GM21723 (cell line): ENCODE data around the gene SFMBT1.

Source experiments
- ATAC-seq: cut with Tn5 transposase; IDR thresholded peaks from one replicate; pipeline ENCODE4 v1.9.1; 2021; ENCODE audit warnings: mild to moderate bottlenecking, moderate library complexity; ENCODE audit not compliant: unreplicated experiment

Gene SFMBT1

DNA sequence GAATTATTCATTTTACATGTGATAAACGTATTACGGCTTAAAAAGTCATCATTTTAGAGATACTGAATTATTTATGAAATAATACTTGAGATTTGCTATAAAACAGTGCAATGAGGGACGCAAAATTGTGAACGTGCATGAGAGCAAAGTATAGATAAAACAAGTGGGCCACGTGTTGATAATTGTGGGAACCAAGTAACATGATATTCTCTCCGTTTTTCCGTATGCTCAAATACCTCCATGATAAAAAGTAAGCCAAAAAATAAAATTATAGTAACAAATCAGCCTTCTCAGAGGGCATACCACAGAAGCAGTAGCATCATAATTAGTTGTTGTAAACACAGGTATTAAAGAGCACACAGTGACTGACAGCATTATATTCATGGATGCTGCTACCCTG, 42.6 kb downstream of the SFMBT1 start:
- ATAC-seq, result no peak

DNA sequence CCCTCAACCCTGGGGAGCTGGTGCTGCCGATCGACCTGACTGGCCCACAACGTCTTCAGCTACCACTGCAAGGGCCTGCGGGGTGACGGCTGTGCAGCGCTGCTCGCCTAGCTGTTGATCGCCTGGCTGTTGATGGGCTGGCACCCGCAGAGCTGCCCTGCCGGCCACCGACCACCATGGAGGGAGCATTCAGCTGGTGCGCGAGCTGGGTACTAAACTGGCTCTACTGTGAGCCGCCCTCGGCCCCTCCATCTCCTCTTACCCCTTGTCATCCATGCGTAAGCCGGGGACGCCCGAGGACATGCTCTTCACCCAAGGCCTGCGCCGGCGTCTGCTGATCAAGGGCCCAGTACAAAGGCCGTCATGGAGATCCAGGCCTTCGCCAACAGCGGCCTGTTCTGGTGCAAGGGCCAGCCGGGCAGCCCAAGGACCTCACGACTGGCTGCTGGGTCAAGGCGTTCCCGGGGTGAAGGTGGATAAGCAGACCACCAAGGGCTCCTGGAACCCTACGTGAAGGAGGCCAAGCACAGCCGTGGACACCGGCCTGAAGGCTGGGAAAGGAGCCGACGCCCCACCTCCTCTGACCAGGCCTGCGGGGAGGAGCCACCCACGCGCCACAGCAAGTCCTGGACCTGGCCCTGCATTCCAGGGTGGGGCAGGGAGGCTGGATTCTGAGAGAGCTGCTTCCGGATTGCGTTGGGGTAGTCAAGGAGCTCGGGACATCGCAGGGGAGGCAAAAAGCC, 46.9 kb downstream of the SFMBT1 start:
- no peak for ATAC-seq

DNA sequence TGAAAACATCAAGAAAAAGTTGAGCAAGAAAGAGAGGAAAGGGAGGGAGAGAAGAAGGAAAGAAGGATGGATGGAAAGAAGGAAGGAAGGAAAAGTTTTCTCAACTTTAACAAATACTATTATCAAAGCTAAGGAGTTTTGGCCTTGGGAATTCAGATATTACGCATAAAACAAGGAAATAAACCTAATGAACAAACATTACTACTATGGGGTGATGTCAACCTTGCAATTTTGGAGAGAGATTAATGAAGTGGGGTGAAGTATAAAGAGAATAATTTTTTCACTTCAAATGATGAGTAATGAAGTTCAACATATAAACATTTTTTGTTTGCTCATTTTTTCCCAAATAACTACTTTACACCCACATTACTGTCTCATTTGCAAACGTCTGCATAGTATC, 55.2 kb downstream of the SFMBT1 start:
- ATAC-seq, result no peak

DNA sequence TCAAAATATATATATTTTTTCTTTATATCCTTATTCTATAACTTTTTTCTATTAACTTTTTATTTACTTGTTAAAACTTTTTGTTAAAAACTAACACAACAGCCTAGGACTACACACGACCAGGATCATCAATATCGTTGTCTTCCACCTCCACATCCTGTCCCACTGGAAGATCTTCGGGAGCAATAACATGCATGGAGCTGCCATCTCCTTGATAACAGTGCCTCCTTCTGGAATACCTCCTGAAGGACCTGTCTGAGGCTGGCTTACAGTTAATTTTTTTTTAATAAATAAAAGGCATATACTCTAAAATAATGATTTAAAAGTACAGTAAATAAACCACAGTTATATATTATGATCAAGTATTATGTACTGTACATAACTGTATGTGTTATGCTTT, 58.9 kb downstream of the SFMBT1 start:
- ATAC-seq, result no peak

DNA sequence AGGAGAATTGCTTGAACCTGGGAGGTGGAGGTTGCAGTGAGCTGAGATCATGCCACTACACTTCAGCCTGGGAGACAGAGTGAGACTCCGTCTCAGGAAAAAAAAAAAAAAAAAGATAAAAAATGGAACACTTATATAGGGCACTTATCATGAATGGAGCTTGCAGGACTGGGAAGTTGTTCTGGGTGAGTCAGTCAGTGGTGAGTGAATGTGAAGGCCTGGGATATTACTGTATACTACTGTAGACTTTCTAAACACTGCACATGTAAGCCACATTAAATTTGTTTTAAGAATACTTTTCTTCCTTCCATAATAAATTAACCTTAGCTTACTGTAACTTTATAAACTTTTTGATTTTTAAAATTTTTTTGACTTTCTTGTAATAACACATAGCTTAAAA, 59.8 kb downstream of the SFMBT1 start:
- ATAC-seq, result no peak

DNA sequence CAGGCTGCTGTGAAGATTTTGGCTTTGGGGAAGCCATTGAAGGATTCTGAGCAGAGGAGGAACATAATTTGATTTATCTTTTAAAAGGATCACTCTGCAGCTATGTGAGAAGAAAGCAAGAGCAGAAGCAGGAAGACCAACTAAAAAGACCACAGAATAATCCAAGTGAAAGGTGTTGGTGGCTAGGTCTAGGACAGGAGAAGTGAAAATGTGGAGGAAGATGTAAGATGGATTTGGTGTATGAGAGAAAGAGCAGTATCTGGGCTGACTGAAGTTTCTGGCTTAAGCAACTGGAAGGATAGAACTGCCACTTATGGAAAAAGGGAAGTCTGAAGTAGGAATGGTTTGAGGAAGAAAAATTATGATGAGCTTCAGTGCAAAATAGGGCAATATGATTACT, 62.0 kb downstream of the SFMBT1 start:
- peak; percentile 29 for ATAC-seq

DNA sequence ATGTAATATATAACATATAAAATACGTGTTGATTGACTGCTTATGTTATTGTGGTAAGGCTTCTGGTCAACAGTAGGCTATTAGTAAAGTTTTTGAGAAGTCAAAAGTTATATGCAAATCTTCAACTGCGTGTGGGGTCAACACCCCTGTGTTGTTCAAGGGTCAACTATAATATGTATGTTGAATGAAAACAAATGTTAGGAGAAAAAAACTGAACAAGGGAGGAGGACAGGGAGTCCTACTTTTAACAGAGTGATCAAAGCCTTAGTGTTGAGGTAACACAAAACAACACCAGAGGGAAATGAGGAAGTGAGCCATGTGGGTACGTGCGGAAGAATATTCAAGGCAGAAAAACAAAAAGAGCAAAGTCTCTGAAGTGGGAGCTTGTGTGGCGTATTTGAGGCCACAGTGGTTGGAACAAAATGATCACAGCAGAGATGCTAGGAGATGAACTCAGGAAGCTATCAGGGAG, 62.5 kb downstream of the SFMBT1 start:
- peak; percentile 80 for ATAC-seq

DNA sequence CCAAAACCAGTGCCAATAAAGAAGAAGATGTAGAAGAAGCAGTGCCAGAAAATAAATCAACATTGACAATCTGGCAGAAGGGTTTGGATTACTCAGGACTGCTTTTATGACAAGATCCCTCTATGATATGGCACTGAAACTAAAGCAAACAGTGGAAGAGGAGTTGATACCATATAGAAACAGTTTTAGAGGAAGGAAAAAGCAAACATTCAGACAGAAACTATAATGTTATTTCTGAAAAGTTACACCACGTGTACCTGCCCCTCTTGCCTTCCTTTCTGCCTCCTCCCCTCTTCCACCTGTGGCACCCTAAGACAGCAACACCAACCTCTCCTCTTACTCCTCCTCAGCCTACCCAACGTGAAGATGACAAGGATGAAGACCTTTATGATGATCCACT, 63.0 kb downstream of the SFMBT1 start:
- peak; percentile 42 for ATAC-seq

DNA sequence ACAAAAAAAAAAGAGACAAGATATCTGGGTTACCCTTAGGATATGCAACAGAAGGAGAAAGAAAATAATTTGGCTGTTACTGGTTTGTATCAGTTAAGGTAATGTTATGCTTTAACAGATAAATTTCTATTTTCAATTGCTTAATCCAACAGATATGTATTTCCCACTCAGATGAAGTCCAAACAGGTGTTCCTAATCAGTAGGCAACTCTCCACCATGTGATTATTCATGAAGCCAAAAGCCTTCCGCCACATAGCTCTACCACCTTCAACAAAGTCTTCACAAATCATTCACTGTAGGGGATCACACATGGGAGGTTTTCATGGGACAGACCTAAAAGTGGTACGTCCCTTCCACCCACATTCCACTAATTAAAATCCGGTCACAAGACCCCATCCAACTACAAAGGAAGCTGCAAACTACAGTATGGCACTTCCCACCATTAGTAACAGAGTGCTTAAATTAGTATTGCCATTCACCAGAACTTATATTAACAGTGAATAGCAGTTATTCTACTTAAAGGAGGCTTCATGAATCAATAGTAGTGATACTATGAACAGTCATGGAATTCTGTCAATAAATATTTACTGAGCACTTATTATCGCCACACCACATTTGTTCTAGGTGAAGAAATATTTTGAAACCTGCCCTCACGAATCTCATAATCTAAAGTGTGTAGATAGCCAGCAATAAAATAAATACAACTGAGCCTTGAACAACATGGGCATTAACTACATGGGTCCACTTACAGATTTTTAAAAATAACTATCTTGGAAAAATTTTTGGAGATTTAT, 66.5 kb downstream of the SFMBT1 start:
- ATAC-seq, result no peak

DNA sequence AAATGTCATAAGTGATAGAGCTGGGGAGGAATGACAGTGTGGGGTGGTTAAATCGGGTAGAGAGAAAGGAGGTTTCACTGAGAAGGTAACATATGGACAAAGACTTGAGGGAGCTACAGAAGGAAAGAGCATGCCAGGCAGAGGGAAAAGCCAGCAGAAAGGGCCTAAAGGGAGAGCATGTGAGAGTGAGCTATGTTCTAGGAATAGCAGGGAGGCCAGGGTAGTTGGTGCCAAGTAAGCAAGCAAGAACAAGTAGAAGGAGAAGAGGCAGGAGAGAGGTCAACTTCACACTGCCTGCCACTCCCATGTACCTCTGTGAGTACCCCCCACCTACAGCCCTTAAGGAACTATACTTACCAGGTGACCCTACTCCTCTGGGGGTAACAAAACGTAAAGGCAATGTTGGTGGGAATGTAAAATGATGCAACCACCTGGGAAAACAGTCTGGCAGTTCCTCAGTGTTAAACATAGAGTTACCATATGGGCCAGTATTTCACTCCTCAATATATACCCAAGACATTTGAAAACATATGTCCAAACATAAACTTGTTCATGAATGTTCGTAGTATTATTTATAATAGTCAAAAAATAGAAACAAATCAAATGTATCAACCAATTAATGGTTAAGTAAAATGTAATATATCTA, 67.6 kb downstream of the SFMBT1 start:
- no peak for ATAC-seq

DNA sequence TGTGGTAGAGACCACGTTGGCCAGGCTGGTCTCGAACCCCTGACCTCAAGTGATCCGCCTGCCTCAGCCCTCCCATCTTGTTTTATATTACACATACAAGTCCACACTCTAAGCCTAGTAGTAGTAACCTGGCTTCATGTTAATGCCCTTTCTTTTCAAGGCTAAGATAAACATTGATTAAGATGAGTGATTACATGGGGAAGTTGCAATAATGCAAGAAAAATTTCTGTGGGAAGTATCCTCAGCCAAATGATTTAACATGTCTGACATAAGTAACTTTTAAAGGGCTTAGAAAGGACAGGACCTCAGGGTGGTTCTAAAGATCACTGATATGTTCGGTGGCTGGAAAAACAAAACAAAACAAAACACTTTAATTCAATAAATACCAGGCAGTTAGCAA, 72.1 kb downstream of the SFMBT1 start:
- no peak for ATAC-seq

DNA sequence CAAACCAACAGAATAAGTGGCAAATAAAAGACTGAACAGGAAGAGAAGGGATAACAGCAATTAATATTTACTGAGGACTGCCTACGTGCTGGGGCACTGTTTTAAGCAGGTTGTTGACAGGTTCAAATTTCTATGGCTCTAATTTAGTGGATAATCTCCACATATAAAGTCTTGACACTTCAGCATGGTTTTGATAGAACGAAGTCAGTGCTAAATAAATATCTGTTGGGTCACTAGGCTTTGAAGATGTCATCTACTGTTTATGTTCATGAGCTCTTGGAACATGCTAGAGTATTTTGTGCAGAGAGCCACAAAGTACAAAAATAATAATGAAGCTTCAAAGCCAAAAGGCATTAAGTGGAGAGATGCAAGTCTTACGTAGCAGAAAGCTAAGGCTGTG, 74.0 kb downstream of the SFMBT1 start:
- ATAC-seq, result no peak

DNA sequence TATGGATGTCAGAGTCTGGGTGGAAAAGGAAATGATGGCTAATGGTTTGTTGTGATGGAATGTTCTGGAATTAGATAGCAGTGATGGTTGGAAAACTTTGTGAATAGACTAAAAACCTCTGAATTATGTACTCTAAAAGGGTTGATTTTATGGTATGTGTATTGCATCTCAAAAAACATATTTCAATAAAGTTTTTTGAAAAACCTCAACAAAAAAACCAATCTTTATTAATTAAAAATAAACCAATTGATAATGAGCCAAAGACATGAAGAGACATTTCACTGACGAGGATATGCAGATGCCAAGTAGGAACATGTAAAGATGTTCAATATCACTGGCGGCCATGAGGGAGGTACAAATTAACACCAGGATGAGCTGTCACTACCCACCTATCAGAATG, 78.5 kb downstream of the SFMBT1 start:
- ATAC-seq, result no peak

DNA sequence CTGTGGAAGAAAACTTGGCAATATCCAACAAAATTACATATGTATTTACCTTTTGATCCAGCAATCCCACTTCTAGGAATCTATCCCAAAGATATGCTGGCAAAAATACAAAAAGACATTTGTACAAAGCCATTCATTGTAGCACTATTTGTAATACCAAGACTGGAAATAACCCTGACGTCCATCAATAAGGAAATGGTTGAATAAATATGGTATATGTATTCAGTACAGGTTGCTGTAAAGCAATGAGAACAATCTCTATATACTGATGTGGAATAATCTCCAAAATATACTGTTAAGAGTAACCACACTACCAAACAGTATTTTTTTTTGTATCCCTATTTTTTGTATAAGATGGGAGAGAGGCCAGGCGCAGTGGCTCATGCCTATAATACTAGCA, 83.7 kb downstream of the SFMBT1 start:
- ATAC-seq, result no peak

DNA sequence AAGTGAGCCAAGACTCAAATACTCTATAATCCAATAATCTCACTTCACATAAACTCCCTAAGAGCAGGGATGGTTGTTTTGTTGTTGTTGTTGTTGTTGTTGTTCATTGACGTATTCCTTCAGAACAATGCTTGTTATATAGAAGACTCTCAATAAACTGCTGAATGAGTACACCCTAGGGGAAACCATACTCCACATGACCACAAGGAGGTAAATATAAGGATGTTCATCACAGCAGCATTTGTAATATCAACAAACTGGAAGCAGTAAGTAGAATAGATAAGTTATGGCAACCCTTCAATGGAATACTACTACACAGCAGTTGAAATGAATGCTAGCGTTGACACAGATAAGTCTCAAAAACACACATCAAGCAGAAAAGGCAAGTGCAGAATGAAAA, 86.1 kb downstream of the SFMBT1 start:
- no peak for ATAC-seq

DNA sequence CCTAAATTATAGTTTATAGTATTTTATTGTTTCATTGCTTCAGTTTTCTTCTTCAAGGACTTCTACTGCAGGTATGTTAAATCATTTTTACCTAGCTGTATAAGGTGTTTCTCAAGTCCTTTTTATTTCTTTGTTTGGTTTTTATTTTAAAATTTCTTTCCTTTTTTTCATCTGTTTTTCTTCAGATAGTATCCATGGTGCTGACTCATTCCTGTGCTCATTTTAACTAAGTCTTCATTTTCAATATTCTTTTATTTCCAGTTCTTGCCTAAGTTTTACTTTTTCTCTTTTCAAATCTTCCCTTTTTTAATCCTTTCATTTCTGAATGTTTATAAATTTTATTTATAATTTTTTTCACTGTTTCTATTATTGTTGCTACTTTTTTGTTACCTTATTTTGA, 106.3 kb downstream of the SFMBT1 start:
- no peak for ATAC-seq

DNA sequence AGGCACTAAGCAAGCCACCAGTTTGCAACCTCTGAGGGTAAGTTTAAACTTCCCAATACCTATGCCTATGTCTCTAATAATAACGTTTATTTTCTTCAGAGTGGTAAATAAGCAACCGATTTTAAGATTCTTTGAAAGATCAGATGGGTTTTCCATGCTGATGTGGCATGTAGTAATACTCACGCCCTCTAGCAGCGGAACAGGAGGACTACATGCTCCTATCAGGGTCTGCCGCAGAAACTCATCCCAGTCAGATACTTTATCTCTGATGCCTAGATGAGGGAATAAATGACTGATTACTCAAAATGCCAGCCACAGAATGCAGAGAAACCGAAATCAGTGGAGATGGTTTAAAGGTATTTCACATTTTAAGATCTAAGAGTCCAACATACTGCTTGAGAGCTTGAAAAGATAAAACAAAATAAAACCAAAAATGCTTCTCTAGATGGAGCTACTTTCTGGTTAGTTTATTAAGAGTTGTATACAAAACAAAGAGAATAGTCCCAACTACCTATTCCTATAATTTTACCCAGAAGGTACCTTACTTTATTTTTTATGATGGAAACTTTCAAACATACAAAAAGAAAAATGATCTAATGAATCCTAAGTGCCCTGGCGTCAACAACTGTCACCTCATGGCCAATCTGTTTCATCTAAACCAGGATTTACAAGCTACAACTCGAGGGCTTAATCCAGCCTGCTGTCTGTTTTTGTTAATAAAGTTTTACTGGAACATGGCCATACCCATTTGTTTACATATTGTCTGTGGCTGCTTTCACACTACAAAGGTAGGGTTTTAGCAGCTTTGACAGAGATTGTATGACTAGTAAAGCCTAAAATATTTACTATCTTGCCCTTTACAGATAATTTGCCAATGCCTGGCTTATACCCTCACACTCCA, 111.0 kb downstream of the SFMBT1 start:
- peak; percentile 63 for ATAC-seq

DNA sequence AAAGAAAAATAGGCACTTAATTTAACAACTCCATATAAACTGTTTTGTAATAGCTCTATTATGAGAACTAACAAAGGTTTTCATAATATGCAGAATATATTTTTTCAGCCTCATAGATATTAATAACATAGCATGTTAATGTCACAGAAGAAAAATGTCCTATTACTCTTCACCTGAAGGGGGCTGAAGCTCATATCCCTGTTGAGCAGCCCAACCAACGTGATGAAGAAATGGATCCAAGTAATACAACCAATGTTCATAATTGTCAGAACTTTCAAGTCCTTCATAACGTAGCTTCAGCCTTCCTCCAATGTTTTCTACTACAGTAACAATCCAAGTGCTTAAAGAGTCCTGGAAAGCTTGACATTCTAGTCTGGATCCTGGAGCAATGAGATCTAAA, 114.0 kb downstream of the SFMBT1 start:
- ATAC-seq, result no peak

DNA sequence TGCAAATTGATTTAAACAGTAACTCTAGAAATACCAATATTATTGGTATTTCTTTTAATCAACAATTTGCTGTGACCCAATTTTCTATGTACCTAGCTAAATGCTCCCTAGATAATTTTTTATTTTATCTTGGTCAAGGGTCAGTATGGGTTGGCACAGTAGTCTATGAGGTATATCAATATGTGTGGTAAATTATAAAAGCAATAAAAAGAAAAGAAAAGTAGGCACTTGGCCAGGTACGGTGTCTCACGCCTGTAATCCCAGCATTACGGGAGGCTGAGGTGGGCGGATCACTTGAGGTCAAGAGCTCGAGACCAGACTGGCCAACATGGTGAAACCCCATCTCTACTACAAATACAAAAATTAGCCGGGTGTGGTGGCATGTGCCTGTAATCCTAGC, 114.5 kb downstream of the SFMBT1 start:
- no peak for ATAC-seq

DNA sequence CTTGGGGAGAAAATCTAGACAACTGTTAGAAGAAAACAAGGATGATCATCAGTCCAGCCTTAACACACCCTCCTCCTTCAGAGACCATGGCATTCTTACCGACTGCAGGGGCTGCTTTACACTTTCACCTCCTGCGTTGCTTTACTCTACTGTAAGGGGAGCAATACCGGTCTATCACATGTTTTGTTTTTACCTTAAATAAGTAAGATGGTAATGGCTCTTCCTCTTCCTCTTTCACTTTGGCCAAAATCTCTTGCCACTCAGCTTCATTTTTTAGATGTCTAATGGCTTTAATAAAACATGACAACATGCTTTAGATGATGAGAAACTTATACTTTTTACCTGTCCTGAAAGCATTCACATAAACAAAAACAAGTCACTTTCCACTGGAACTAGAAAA, 115.1 kb downstream of the SFMBT1 start:
- ATAC-seq, result no peak

DNA sequence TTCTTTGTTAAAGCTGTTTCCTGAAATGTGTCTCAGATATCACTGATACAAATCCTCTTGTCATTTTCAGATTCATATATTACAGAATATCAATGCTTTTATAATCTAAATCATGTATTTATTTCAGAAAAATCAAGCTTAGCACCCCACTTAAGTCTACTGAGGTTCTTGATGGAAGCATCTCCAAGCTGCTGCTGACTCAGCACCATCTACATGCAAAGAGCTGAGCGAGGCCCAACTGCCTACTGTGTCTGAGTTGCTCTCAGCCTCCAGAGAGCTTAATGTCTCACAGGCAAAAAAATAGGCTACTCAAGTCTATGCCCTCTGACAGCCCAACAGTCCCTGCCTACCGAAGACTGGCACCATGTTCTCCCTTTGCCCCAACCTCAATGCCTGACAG, 119.3 kb downstream of the SFMBT1 start:
- ATAC-seq, result no peak
